Stimulated activated CD8-positive, alpha-beta memory T cell treated with anti-CD3 and anti-CD28 coated beads, Interleukin-15, amount 100 ng/mL, for 4 hours (primary cell): Measurements from ENCODE around the gene TBX1.
"Not testable (repeated sequence)": the region's sequence is repeated elsewhere in the genome, so short reads cannot be mapped to it uniquely, and the experiment has no call there.

ENCODE experiments used
- DNase-seq, 2 donors: peaks; one replicate each; pipeline ENCODE4 v3.0.0-alpha.2; 2020; ENCODE audit warnings: low read depth in 2 of 2

The TBX1 gene

DNA sequence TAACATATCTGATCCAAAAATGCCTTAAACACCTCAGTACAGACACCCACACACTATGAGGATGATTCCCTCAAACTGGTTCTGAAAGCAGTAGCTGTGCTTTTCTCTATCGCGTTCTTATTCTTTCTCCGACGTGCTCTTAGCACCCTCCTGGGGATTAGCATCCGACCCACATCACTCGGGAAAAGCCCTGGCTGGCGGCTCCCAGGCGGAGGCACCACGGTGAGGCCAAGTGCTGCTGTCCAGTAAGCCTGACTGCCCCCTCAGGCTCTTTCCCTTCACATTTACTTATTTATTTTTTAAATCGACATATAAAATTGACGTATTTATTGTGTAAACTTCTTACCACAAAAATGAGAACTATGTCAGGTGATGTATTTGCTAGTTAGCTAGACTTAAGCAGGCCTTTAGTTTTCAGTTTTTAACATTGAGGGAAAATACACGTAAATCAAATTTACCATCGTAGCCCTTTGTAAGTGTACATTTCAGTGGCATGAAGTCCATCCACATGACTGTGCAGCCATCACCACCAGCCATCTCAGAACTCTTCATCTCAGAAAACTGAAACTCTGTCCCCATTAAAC lies 19.2 kb downstream of the TBX1 start:
- no peak for DNase-seq

GRCh38 chr22:19782533-19782932 lies 22.0 kb downstream of the TBX1 start:
- no peak for DNase-seq

GRCh38 chr22:19783586-19784383 lies 23.2 kb downstream of the TBX1 start:
- no peak for DNase-seq

DNA sequence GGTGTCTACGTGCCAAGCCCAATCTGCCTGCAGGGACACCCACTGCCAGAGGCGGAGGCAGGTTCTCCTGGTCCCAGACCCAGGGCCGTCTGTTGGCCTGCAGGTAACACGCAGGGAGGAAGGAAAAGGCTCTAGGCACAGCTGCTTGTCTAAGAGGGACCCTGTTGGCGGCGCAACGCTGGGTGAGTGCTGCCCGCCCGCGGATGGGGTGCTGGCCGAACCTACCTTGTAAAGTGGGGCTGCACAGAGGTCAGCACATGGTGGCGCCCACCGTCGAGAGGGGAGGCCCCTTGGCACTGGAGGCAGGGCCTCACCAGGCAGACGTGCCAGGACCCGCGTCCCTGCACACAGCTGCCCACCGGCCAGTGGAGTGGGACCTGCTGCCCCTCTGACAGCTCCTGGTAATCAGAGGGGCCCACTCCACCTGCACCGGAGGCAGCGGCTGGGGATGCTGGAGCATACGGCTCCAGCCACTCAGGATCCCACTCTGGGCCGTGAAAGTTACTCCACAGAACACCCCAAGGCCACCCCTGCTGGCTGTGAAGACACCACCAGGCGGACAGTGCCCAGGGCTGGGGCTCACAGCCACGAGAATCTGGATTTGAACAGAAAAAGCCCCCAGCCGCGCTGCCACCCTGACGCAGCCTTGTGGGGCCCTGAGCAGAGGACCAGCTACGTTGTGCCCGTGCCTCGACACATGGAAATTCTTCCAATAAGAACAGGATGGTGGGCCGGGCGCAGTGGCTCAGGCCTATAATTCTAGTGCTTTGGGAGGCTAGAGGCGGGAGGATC lies 24.0 kb downstream of the TBX1 start:
- DNase-seq, result no peak

DNA sequence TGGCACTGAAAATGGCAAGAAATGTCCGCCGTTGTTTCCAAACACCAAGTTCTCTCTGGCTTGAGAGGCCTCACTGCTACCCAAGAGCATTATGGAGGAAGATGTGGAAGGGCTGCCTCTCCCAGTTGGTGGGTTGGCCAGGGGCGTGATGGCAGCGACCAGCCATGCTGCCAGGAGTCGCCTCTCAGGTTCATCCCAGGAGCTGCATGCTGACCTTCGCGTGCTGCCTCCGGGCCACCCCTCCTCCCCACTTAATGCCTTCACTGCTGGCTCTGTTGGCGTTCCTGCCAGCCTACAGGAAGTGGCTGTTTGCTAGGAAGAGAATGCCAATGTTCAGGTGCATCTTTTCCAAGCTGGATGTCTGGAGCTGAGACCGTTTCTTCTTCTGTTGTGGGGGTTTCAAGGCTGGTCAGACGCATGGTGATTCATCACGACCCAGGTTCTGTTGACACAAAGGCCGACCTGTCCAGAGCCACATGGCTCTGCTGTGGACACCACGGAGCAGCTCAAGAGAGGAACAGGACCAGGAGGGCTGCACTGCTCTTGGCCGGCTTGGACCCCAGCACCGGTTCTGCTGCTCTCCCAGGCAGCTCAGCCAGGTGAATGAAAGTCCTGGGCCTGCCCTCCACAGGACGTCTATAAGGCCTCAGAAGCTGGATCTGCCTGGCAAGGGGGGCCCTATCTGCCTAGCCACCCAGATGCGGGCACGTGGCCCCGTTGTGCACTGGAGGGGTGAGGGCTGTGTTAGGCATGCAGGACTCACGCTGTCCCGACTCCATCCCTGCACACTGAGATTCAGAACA lies 25.1 kb downstream of the TBX1 start:
- no peak for DNase-seq

- no peak for DNase-seq
Observed at GRCh38 chr22:19786264-19786585, 25.6 kb downstream of the TBX1 start.

DNA sequence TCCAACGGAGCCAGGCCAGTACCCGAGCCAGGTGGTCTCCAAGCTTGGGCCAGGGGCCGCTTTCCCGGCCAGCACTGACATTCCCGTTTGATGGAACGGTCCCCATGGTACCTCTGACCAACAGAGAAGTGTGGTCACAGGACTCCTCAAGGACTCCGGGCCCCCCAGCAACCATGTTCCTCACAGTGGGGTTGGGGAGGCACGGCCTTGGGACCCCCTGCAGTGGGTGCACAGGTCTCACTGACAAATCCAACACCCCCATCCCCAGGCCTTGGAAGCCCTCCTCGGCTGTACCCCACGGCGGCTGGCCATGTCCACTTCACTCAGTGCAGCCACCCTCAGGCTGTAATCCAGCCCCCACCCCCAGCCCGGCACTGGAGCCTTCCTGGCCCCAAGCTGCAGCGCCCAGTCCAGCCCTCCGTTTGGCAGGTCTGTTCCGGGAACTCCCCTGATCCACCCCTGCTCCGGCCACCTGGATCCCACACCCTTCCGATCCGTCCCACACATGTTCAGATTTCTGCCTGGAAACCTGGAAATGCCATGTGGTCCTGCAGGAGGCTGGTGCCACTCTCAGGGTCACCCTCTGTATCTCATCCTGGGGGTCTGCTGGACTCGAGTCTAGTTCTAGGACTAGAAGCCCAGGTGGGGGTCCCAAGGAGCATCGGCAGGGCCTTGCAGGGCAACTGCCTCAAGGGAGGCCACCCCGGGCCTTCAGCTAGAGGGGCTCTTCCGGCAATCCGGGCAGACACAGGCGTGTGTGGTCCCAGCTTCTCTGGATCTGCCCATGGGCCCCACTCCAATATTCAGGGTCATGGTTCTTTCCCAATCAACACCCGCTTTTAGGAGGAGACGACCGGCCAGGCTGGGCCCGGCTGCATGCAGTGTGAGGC lies 26.6 kb downstream of the TBX1 start:
- DNase-seq, result no peak

GRCh38 chr22:19787849-19788141 lies 27.2 kb downstream of the TBX1 start:
- DNase-seq, result no peak

DNA sequence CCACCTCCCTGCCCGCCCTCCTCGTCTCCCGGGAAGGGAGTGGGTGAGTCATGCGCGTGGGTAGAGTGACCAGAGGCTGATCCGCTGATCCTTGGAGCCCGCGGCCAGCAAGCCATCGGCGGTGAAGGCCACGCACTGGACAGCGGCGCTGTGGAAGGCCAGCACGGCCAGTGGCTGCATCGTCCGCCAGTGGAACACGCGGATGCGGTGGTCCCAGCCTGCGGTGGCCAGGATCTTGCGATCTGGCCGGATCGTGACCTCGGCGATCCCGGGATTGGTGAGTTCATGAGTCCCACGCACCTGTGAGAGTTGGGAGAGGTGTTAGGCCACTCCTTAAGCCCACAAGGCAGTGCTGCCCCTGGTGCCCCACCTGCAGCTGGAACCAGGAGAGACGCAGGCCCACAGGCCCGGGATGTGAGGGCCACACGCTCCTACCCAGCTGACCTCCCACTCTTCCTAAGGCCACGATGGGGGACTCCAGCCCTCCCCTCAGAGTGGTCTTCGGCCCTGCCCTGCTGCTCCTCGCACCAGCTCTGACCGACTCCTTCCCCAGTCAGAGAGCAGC lies 28.2 kb downstream of the TBX1 start:
- no peak for DNase-seq

DNA sequence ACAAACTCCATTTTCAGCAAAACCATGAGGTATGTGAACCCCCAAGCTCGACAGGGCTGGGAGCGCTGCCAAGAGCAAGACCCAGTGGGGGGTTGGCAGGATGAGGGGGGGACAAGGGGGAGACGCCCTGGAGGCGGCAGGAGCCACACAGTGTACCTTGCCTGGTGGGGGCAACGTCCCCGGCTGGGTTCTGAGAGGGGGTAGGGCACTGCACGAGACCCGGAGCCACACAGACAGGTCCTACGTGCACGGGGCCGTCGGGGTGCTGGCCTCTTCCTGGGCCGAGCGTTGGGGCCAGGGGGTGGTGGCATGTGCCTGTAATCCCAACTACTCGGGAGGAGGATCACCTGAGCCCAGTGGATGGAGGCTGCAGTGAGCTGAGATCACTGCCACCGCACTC lies 28.8 kb downstream of the TBX1 start:
- no peak for DNase-seq

GRCh38 chr22:19789828-19790227 lies 29.2 kb downstream of the TBX1 start:
- no peak for DNase-seq

GRCh38 chr22:19791243-19791642 lies 30.7 kb downstream of the TBX1 start:
- no peak for DNase-seq

DNA sequence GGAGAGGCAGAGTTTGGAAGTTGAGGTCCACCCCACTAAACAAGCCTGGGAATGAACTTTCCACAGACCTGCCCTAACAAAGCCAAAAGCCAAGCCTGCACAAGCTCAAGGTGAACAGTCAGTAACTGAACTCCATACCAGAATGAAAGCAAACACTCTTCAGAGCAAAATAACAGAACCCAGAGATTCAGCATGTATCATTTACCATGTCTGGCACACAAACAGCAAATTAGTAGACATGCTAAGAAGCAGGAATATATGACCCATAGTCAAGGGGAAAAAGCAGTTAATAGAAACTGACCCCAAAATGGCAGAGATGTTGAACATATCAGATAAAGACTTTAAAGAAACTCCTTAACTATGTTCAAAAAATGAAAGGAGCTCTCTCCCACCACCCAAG lies 31.3 kb downstream of the TBX1 start:
- DNase-seq, result no peak

- DNase-seq, result not testable (repeated sequence)
Observed at GRCh38 chr22:19792383-19792896, 31.9 kb downstream of the TBX1 start.

DNA sequence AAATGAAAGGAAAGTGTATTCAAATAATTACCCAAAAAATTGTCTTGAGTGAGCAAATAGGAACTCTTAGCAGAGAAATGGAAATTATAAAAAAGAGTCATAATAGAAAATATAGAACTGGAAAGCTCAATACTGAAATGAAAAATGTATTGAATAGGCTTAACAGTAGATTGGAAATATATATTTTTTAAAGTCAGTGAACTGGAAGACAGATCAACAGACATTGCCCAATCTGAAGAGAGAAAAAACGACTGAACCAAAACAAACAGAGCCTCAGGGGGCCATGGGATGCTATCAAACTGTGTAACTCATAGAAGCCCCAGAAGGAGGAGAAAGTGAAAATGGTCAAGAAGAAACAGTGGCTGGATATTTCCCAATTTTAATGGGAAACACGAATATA lies 32.6 kb downstream of the TBX1 start:
- no peak for DNase-seq

- no peak for DNase-seq
Observed at GRCh38 chr22:19793661-19794310, 33.2 kb downstream of the TBX1 start.

GRCh38 chr22:19795617-19796008 lies 35.0 kb downstream of the TBX1 start:
- no peak for DNase-seq

DNA sequence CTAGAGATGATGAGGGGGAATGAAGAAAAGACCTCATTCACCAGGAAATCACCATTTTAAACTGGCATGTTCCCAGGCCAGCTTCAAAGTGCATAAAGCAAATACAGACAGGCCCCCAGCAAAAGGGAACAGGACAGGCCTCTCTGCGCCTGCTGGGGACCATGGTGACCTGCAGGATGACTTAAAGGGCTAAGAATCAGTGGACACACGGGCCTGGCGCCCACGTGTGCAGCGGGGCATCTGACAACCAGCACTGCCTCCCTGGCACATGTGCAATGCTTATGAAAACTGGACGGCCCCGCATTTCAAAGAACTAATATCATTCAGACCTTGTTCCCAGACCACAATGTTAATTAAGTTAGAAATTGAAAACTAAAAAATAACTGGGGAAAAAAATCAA lies 35.6 kb downstream of the TBX1 start:
- no peak for DNase-seq

GRCh38 chr22:19797086-19798002 lies 36.8 kb downstream of the TBX1 start:
- DNase-seq, result no peak
